GM23338 (cell line): ENCODE data around the gene TRIM52. TPM values are rescaled to one million over a fixed set of nuclear protein-coding genes. Genes with fewer than 3 reads are reported as not detected.

Experiments
- ATAC-seq: fragments of 200-7000 bp; cut with Tn5 transposase; 3 replicates; pipeline ENCODE4 v1.9.1; 2020
- DNase-seq: peaks from one replicate; pipeline ENCODE4 v3.0.0-alpha.2; 2015; ENCODE audit warnings: low spot score
- H2AFZ ChIP-seq: fragments of 200-600 bp; sonication (generic); 2 replicates; pipeline ENCODE4 v1.8.0; 2016; ENCODE audit warnings: antibody characterized with exemption, mild to moderate bottlenecking, moderate library complexity
- H3F3A ChIP-seq: fragments of 200-600 bp; sonication (generic); replicated peaks from 2 replicates; pipeline ENCODE4 v1.8.0; 2017; ENCODE audit warnings: antibody characterized with exemption, mixed run types, low read depth
- H3K27ac ChIP-seq: fragments of 200-600 bp; sonication (generic); 2 replicates; pipeline ENCODE4 v1.6.1; 2016; ENCODE audit warnings: low read depth
- H3K27me3 ChIP-seq: fragments of 200-600 bp; sonication (generic); 2 replicates; pipeline ENCODE4 v1.8.0; 2016; ENCODE audit warnings: mild to moderate bottlenecking, mixed run types, moderate library complexity; ENCODE audit not compliant: insufficient read depth
- H3K36me3 ChIP-seq: fragments of 200-600 bp; sonication (generic); 2 replicates; pipeline ENCODE4 v1.8.0; 2016; ENCODE audit warnings: mild to moderate bottlenecking; ENCODE audit not compliant: insufficient read depth
- H3K4me1 ChIP-seq: fragments of 200-600 bp; sonication (generic); 2 replicates; pipeline ENCODE4 v1.8.0; 2016; ENCODE audit warnings: mild to moderate bottlenecking, moderate library complexity; ENCODE audit not compliant: insufficient read depth
- H3K4me2 ChIP-seq: fragments of 200-600 bp; sonication (generic); 2 replicates; pipeline ENCODE4 v1.7.1; 2017; ENCODE audit warnings: mixed run types
- H3K4me3 ChIP-seq: fragments of 200-600 bp; sonication (generic); 2 replicates; pipeline ENCODE4 v1.6.1; 2016; ENCODE audit warnings: mixed run types
- H3K79me2 ChIP-seq: fragments of 200-600 bp; sonication (generic); replicated peaks from 2 replicates; pipeline ENCODE4 v1.8.0; 2017; ENCODE audit warnings: mild to moderate bottlenecking; ENCODE audit not compliant: insufficient read depth
- H3K9me2 ChIP-seq: fragments of 200-600 bp; sonication (generic); 2 replicates; pipeline ENCODE4 v1.8.0; 2017; ENCODE audit not compliant: insufficient read depth
- H4K20me1 ChIP-seq: fragments of 200-600 bp; sonication (generic); replicated peaks from 2 replicates; pipeline ENCODE4 v1.8.0; 2017; ENCODE audit warnings: mild to moderate bottlenecking; ENCODE audit not compliant: insufficient read depth
- H3K27ac Mint-ChIP-seq: 2 replicates; pipeline ENCODE4 v1.8.0; 2020; ENCODE audit warnings: inconsistent platforms, mild to moderate bottlenecking, moderate library complexity, mixed read lengths
- H3K27me3 Mint-ChIP-seq: 3 replicates; pipeline ENCODE4 v1.8.0; 2022; ENCODE audit warnings: low read depth, mild to moderate bottlenecking, moderate library complexity, mixed read lengths, inconsistent platforms; ENCODE audit not compliant: insufficient read depth, poor library complexity
- H3K36me3 Mint-ChIP-seq: 3 replicates; pipeline ENCODE4 v1.8.0; 2021; ENCODE audit warnings: low read depth, mild to moderate bottlenecking, inconsistent platforms, moderate library complexity, mixed read lengths
- H3K4me1 Mint-ChIP-seq: 3 replicates; pipeline ENCODE4 v1.8.0; 2020; ENCODE audit warnings: mild to moderate bottlenecking, inconsistent platforms, mixed read lengths
- H3K4me3 Mint-ChIP-seq: 3 replicates; pipeline ENCODE4 v1.8.0; 2021; ENCODE audit warnings: moderate library complexity, mild to moderate bottlenecking, inconsistent platforms, mixed read lengths
- H3K9me3 Mint-ChIP-seq: 3 replicates; pipeline ENCODE4 v1.8.0; 2020; ENCODE audit warnings: moderate library complexity, mild to moderate bottlenecking, inconsistent platforms, mixed read lengths
- CREB1 ChIP-seq: fragments of 250-450 bp; sonication (Bioruptor Pico); IDR thresholded peaks from 2 replicates; pipeline ENCODE4 v1.5.0; 2020; ENCODE audit warnings: low read depth, mild to moderate bottlenecking, moderate library complexity
- EZH2 ChIP-seq: fragments of 200-600 bp; sonication (generic); IDR thresholded peaks from one replicate; pipeline ENCODE4 v1.8.0; 2017; ENCODE audit warnings: antibody characterized with exemption, mild to moderate bottlenecking, low read depth; ENCODE audit not compliant: unreplicated experiment
- EZH2phosphoT487 ChIP-seq: fragments of 200-600 bp; sonication (generic); IDR thresholded peaks from one replicate; pipeline ENCODE4 v1.8.1; 2018; ENCODE audit warnings: antibody characterized with exemption; ENCODE audit not compliant: unreplicated experiment
- JUNB ChIP-seq: IDR thresholded peaks from one replicate; pipeline ENCODE4 v1.6.1; 2016; ENCODE audit warnings: antibody characterized with exemption; ENCODE audit not compliant: unreplicated experiment
- NANOG ChIP-seq: IDR thresholded peaks from 2 replicates; pipeline ENCODE4 v1.6.1; 2016; ENCODE audit warnings: antibody characterized with exemption, borderline replicate concordance
- POLR2AphosphoS5 ChIP-seq: IDR thresholded peaks from 2 replicates; pipeline ENCODE4 v1.6.1; 2016; ENCODE audit warnings: antibody characterized with exemption, low read depth
- ZNF331 ChIP-seq: fragments of 250-450 bp; sonication (Bioruptor Pico); IDR thresholded peaks from 2 replicates; pipeline ENCODE4 v1.5.0; 2020; ENCODE audit warnings: low read depth, mild to moderate bottlenecking, moderate library complexity
- polyA plus RNA-seq: library from polyadenylated mRNA; unstranded; fragments of >200 nt; fragmentation: Nextera tagmentation; extraction: Ambion mirVana; gene quantifications from 2 replicates; pipeline ENCODE4 v1.2.1, GENCODE V29; 2016
- total RNA-seq: library from RNA; depleted of rRNA; stranded (reverse); fragments of >200 nt; shearing (Covaris generic); gene quantifications from 2 replicates; pipeline ENCODE4 v1.2.3, GENCODE V29; 2014
- TF ChIP-seq, protein P1 (sequence below), 2 experiments: fragments of 200-600 bp in 1 of 2; sonication (generic) in 1 of 2; conservative IDR thresholded peaks; 2 replicates each; pipeline versions ENCODE4 v1.5.1 to v1.6.1; 2016 to 2017; ENCODE audit warnings: antibody characterized with exemption in 2 of 2, low read depth in 2 of 2, mild to moderate bottlenecking in 2 of 2, moderate library complexity in 1 of 2
- TF ChIP-seq, protein P2 (sequence below): IDR thresholded peaks from 2 replicates; pipeline ENCODE4 v1.6.1; 2016; ENCODE audit warnings: antibody characterized with exemption
- TF ChIP-seq, protein P3 (sequence below): fragments of 250-450 bp; sonication (Bioruptor Pico); IDR thresholded peaks from 2 replicates; pipeline ENCODE4 v1.5.0; 2020; ENCODE audit warnings: mild to moderate bottlenecking, moderate library complexity

The TRIM52 gene
- total and polyA plus RNA-seq, 2 experiments from 2014 or later = 6.2 to 8.1 TPM

DNA sequence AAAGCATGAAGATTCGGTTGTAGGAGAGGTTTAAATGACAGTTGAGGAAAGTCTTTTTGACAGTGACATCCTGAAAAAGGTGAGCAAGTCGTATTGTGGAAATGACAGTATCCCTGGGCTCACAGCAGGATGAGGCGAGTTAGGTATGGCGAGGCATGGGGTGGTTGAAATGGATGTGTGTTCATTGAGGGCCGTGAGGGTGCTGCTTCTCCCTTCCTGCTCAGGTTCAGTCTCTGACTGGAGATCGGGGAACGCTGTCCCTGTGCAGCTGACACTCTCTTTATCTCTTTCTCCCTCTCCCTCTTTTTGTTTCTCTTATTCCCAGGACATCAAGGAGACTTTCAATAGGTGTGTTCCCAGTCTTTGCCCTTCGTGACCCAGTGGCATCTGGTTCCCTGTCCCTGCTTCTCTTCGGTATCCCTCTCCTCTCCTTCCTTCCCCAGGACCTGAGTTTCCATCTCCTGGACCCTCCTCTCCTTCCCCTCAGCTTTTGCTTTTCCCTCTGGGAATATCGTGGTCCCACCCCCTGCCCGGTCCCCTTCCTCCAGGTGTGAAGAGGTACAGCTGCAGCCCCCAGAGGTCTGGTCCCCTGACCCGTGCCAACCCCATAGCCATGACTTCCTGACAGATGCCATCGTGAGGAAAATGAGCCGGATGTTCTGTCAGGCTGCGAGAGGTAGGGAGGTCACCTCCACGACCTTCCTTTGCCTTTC is 27.7 kb downstream of the TRIM52 start:
- no peak overlapping the region for H3K27ac ChIP-seq
- H3K36me3 ChIP-seq = peaks cover 33% of the 10 kb centered on the region
- Mint-ChIP-seq H3K4me1 (peaks cover 15% of the 10 kb centered on the region), H3K27ac (no peak overlapping the region), H3K27me3 (peaks cover 37% of the 10 kb centered on the region), H3K9me3 (peaks cover 6% of the 10 kb centered on the region; the same call in 1 of the 3 replicates), H3K4me3 (no peak overlapping the region; the same call in 2 of the 3 replicates), H3K36me3 (peaks cover 76% of the 10 kb centered on the region)
- no peaks in the 10 kb centered on the region for H3K9me2 ChIP-seq
- TF ChIP-seq NANOG = no peak
- no peak for TF ChIP-seq JUNB
- no peak overlapping the region for H2AFZ ChIP-seq
- peaks cover 4% of the 10 kb centered on the region for H3K79me2 ChIP-seq
- H3K4me2 ChIP-seq = no peak overlapping the region
- peaks cover 24% of the 10 kb centered on the region for H4K20me1 ChIP-seq
- DNase-seq (no peak), ATAC-seq (no peak)
- no peaks in the 10 kb centered on the region for H3K27me3 ChIP-seq
- no peak overlapping the region for H3K4me3 ChIP-seq
- no peaks in the 10 kb centered on the region; the same call in none of the 2 replicates for H3K4me1 ChIP-seq
- peaks cover 39% of the 10 kb centered on the region for H3F3A ChIP-seq

DNA sequence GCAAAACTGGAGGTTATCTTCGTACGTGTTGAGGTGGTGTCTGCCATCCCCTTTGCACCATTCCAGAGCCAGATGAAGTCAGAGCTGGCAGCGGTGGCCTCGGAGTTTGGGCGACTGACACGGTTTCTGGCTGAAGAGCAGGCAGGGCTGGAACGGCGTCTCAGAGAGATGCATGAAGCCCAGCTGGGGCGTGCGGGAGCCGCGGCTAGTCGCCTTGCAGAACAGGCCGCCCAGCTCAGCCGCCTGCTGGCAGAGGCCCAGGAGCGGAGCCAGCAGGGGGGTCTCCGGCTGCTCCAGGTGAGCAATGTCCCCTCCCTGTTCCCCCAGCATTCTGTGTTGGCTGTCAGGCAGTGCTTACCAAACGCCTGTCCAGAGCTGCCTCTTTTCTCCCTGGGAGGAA is 28.4 kb downstream of the TRIM52 start:
- H4K20me1 ChIP-seq = peaks cover 17% of the 10 kb centered on the region
- no peak overlapping the region for H3K4me3 Mint-ChIP-seq

More for the DNA sequence above, 28.4 kb downstream of the TRIM52 start:
- Mint-ChIP-seq H3K36me3 (peaks cover 69% of the 10 kb centered on the region), H3K4me1 (peaks cover 9% of the 10 kb centered on the region), H3K27me3 (peaks cover 34% of the 10 kb centered on the region), H3K27ac (no peak overlapping the region), H3K9me3 (peaks cover 6% of the 10 kb centered on the region; the same call in 1 of the 3 replicates)
- H3K27me3 ChIP-seq = no peaks in the 10 kb centered on the region
- H3K4me3 ChIP-seq = no peak overlapping the region
- no peak for ATAC-seq
- peaks cover 26% of the 10 kb centered on the region for H3K36me3 ChIP-seq
- no peak for TF ChIP-seq POLR2AphosphoS5
- TF ChIP-seq, protein P1, sequence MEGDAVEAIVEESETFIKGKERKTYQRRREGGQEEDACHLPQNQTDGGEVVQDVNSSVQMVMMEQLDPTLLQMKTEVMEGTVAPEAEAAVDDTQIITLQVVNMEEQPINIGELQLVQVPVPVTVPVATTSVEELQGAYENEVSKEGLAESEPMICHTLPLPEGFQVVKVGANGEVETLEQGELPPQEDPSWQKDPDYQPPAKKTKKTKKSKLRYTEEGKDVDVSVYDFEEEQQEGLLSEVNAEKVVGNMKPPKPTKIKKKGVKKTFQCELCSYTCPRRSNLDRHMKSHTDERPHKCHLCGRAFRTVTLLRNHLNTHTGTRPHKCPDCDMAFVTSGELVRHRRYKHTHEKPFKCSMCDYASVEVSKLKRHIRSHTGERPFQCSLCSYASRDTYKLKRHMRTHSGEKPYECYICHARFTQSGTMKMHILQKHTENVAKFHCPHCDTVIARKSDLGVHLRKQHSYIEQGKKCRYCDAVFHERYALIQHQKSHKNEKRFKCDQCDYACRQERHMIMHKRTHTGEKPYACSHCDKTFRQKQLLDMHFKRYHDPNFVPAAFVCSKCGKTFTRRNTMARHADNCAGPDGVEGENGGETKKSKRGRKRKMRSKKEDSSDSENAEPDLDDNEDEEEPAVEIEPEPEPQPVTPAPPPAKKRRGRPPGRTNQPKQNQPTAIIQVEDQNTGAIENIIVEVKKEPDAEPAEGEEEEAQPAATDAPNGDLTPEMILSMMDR (conservative IDR thresholded peaks at IDR 0.05; ENCODE audit: low read depth in 2 of 2) = no peak
- TF ChIP-seq ZNF331 (CRISPR knock-in tag) = no peak
- TF ChIP-seq, protein P2, sequence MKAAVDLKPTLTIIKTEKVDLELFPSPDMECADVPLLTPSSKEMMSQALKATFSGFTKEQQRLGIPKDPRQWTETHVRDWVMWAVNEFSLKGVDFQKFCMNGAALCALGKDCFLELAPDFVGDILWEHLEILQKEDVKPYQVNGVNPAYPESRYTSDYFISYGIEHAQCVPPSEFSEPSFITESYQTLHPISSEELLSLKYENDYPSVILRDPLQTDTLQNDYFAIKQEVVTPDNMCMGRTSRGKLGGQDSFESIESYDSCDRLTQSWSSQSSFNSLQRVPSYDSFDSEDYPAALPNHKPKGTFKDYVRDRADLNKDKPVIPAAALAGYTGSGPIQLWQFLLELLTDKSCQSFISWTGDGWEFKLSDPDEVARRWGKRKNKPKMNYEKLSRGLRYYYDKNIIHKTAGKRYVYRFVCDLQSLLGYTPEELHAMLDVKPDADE = no peak
- TF ChIP-seq, protein P3, sequence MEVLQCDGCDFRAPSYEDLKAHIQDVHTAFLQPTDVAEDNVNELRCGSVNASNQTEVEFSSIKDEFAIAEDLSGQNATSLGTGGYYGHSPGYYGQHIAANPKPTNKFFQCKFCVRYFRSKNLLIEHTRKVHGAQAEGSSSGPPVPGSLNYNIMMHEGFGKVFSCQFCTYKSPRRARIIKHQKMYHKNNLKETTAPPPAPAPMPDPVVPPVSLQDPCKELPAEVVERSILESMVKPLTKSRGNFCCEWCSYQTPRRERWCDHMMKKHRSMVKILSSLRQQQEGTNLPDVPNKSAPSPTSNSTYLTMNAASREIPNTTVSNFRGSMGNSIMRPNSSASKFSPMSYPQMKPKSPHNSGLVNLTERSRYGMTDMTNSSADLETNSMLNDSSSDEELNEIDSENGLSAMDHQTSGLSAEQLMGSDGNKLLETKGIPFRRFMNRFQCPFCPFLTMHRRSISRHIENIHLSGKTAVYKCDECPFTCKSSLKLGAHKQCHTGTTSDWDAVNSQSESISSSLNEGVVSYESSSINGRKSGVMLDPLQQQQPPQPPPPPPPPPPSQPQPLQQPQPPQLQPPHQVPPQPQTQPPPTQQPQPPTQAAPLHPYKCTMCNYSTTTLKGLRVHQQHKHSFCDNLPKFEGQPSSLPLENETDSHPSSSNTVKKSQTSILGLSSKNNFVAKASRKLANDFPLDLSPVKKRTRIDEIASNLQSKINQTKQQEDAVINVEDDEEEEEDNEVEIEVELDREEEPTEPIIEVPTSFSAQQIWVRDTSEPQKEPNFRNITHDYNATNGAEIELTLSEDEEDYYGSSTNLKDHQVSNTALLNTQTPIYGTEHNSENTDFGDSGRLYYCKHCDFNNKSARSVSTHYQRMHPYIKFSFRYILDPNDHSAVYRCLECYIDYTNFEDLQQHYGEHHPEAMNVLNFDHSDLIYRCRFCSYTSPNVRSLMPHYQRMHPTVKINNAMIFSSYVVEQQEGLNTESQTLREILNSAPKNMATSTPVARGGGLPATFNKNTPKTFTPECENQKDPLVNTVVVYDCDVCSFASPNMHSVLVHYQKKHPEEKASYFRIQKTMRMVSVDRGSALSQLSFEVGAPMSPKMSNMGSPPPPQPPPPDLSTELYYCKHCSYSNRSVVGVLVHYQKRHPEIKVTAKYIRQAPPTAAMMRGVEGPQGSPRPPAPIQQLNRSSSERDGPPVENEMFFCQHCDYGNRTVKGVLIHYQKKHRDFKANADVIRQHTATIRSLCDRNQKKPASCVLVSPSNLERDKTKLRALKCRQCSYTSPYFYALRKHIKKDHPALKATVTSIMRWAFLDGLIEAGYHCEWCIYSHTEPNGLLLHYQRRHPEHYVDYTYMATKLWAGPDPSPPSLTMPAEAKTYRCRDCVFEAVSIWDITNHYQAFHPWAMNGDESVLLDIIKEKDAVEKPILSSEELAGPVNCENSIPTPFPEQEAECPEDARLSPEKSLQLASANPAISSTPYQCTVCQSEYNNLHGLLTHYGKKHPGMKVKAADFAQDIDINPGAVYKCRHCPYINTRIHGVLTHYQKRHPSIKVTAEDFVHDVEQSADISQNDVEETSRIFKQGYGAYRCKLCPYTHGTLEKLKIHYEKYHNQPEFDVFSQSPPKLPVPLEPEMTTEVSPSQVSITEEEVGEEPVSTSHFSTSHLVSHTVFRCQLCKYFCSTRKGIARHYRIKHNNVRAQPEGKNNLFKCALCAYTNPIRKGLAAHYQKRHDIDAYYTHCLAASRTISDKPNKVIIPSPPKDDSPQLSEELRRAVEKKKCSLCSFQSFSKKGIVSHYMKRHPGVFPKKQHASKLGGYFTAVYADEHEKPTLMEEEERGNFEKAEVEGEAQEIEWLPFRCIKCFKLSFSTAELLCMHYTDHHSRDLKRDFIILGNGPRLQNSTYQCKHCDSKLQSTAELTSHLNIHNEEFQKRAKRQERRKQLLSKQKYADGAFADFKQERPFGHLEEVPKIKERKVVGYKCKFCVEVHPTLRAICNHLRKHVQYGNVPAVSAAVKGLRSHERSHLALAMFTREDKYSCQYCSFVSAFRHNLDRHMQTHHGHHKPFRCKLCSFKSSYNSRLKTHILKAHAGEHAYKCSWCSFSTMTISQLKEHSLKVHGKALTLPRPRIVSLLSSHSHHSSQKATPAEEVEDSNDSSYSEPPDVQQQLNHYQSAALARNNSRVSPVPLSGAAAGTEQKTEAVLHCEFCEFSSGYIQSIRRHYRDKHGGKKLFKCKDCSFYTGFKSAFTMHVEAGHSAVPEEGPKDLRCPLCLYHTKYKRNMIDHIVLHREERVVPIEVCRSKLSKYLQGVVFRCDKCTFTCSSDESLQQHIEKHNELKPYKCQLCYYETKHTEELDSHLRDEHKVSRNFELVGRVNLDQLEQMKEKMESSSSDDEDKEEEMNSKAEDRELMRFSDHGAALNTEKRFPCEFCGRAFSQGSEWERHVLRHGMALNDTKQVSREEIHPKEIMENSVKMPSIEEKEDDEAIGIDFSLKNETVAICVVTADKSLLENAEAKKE (CRISPR knock-in tag) = no peak
- no peak for TF ChIP-seq EZH2
- TF ChIP-seq EZH2phosphoT487 = no peak
- TF ChIP-seq JUNB = no peak
- TF ChIP-seq CREB1 (CRISPR knock-in tag) = no peak
- H3F3A ChIP-seq = peaks cover 32% of the 10 kb centered on the region
- H3K4me1 ChIP-seq = no peaks in the 10 kb centered on the region; the same call in none of the 2 replicates
- H3K79me2 ChIP-seq = peaks cover 2% of the 10 kb centered on the region; the same call in 1 of the 2 replicates
- H3K9me2 ChIP-seq = no peaks in the 10 kb centered on the region
- no peak overlapping the region for H2AFZ ChIP-seq
- H3K4me2 ChIP-seq = no peak overlapping the region
- no peak overlapping the region for H3K27ac ChIP-seq
- no peak for DNase-seq
